Activated naive CD4-positive, alpha-beta T cell treated with anti-CD3 and anti-CD28 coated beads for 36 hours (primary cell): ENCODE results near the gene ADA. TPM values are rescaled to one million over a fixed set of nuclear protein-coding genes. Genes with fewer than 3 reads are reported as not detected.
"Not testable (repeated sequence)": the region's sequence is repeated elsewhere in the genome, so short reads cannot be mapped to it uniquely, and the experiment has no call there.

Experiments used
- CTCF ChIA-PET: fragments of 350-600 bp; sonication (Branson Sonifier 250); formaldehyde crosslinking; loops from one replicate; lab custom pipeline; 2021; ENCODE audit warnings: antibody characterized with exemption; lab: Charles Lee
- DNase-seq: peaks from one replicate; pipeline ENCODE4 v3.0.0-alpha.2; 2020
- H3K27ac Mint-ChIP-seq: one replicate; pipeline ENCODE4 v1.8.0; 2021; ENCODE audit warnings: mild to moderate bottlenecking, mixed read lengths
- H3K27me3 Mint-ChIP-seq: one replicate; pipeline ENCODE4 v1.8.0; 2021; ENCODE audit warnings: low read depth, mixed read lengths
- H3K36me3 Mint-ChIP-seq: one replicate; pipeline ENCODE4 v1.8.0; 2021; ENCODE audit warnings: low read depth, mixed read lengths
- H3K4me1 Mint-ChIP-seq: one replicate; pipeline ENCODE4 v1.8.0; 2021; ENCODE audit warnings: low read depth, mixed read lengths
- H3K4me3 Mint-ChIP-seq: one replicate; pipeline ENCODE4 v1.8.0; 2021; ENCODE audit warnings: mild to moderate bottlenecking, moderate library complexity, mixed read lengths
- H3K9me3 Mint-ChIP-seq: one replicate; pipeline ENCODE4 v1.8.0; 2021; ENCODE audit warnings: mixed read lengths
- intact Hi-C: fragments of 100-400 bp; cut with micrococcal nuclease; formaldehyde crosslinking; loops from one replicate; pipeline ENCODE4 v1.15.1; 2023
- total RNA-seq, 2 experiments: library from RNA; stranded (reverse); gene quantifications; one replicate each; pipeline ENCODE4 v1.2.3, GENCODE V29; 2021

Gene ADA
- total RNA-seq, 2 experiments from 2014 or later: 54.6 to 54.9 TPM

DNA sequence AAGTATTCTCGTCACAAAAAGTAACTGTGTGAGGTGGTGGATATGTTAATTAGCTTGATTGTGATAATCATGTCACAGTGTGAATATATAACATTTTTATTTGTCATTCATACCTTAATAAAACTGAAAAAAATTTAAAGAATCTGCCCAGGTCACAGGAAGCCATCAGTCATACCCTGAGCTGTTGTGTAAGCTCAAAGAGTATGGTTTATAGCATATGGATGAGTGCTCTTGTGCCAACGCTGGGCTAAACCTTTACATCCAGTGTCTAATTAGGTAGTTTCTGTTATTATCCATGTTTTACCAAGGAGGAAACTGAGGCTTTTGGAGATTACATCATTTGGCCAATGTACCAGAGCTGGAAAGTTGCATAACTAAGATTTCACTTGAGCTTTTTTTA is 57.7 kb downstream of the ADA start:
- H3K27me3 Mint-ChIP-seq: no peaks in the 10 kb centered on the region
- no peaks in the 10 kb centered on the region for H3K36me3 Mint-ChIP-seq
- peaks cover 10% of the 10 kb centered on the region for H3K4me1 Mint-ChIP-seq
- H3K9me3 Mint-ChIP-seq: no peaks in the 10 kb centered on the region
- intact Hi-C loops: no loop called here
- H3K4me3 Mint-ChIP-seq: no peak overlapping the region
- H3K27ac Mint-ChIP-seq: no peak overlapping the region
- DNase-seq: no peak
- CTCF ChIA-PET: interaction anchor here (0.6 to 1.6 kb wide), 4 partner anchors 16 to 375 kb away, joined by 3 to 5 read pairs (median 4); no protein-coding TSS in a partner anchor

DNA sequence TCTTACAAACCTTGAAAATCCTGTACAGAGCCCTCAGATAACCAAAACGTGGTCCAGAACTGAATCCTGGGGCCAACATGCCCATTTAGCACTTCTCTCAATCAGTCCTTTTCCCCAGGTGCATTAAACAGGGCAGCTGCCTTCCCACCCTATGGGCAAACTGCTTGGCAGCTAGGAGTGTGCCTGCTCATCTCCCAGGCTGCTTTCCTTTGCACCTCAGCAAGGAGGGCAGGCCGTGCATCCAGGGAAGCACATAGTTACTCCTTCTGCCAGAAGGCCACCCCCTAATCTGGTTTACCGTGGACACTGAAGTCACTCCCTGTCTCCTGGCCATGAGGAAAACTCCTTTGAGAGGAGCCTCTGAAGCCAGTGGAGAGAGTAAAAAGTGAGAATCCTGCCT is 59.1 kb downstream of the ADA start:
- CTCF ChIA-PET: interaction anchor here (0.6 kb wide), 1 partner anchor 17 kb away, joined by 3 read pairs; no protein-coding TSS in a partner anchor

DNA sequence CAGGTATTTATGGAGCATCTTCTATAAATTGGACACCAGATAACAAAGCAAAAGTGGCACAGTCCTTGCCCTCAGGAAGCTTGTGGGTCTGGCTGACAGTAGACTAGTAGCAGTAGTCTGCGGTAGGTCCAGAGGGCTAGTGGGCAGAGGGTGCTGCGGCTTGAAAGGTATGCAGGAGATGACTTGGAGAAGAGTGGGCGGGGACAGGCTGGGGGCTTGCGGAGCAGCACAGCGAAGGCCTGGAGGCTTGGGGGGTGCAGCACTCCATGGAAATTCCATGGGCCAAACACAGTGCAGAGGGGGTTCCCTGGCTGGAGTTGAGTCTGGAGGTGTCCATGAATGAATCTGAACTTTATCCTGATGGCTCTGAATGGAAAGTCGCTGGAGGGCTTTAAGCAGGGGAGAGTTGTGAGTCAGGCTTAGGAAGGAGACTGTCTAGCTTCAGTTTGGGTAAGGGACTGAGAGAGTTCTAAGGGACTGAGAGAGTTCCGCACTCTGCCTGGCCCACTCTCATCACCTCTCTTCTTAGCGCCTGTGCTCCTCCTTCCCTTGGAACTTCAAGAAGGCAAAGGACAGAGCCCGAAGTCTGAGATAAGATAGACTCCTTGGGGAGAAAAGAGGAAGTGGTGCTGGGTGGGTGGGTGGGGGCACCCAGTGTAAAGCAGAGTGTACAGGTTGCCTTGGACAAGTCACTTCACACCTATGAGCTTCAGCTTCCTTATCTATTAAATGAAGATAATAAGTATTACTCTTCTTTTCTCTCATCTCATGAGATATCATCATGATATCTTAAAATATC is 60.3 kb downstream of the ADA start:
- DNase-seq: no peak
- no peaks in the 10 kb centered on the region for H3K9me3 Mint-ChIP-seq
- CTCF ChIA-PET: interaction anchor here (0.5 to 1.1 kb wide), 2 partner anchors 19 to 34 kb away, joined by 3 read pairs; no protein-coding TSS in a partner anchor
- no peaks in the 10 kb centered on the region for H3K36me3 Mint-ChIP-seq
- no peaks in the 10 kb centered on the region for H3K4me1 Mint-ChIP-seq
- intact Hi-C loops: no loop called here
- H3K27me3 Mint-ChIP-seq: no peaks in the 10 kb centered on the region
- H3K27ac Mint-ChIP-seq: no peak overlapping the region
- H3K4me3 Mint-ChIP-seq: no peak overlapping the region

More for the DNA sequence above, 59.1 kb downstream of the ADA start:
- Mint-ChIP-seq H3K9me3 (no peaks in the 10 kb centered on the region), H3K27ac (no peak overlapping the region), H3K4me1 (no peaks in the 10 kb centered on the region), H3K4me3 (no peak overlapping the region), H3K36me3 (no peaks in the 10 kb centered on the region), H3K27me3 (no peaks in the 10 kb centered on the region)
- no peak for DNase-seq
- intact Hi-C loops: no loop called here

DNA sequence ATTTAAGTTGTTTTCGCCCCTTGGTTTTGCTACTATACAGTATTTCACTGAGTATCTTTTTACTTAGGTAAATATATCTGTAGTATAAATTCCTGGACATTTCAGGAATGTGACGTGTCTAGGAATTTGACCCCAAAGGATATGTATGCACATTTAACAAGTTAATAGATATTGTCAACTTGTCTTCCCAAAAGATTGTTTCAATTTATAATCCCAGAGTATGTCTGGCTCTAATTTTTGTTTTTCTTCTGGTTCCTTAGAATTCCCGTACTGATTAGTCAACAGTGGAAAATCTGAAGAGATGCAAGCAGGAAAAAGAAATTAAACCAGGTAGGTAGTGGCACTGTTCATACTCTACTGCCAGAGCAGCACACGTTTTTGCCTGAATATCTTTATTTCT is 62.0 kb downstream of the ADA start:
- intact Hi-C loops: no loop called here
- H3K4me1 Mint-ChIP-seq: no peaks in the 10 kb centered on the region
- CTCF ChIA-PET: interaction anchor here (1.1 kb wide), 1 partner anchor 19 kb away, joined by 3 read pairs; no protein-coding TSS in a partner anchor
- H3K27ac Mint-ChIP-seq: no peak overlapping the region
- H3K27me3 Mint-ChIP-seq: no peaks in the 10 kb centered on the region
- no peak overlapping the region for H3K4me3 Mint-ChIP-seq
- H3K9me3 Mint-ChIP-seq: no peaks in the 10 kb centered on the region
- H3K36me3 Mint-ChIP-seq: no peaks in the 10 kb centered on the region
- DNase-seq: no peak

DNA sequence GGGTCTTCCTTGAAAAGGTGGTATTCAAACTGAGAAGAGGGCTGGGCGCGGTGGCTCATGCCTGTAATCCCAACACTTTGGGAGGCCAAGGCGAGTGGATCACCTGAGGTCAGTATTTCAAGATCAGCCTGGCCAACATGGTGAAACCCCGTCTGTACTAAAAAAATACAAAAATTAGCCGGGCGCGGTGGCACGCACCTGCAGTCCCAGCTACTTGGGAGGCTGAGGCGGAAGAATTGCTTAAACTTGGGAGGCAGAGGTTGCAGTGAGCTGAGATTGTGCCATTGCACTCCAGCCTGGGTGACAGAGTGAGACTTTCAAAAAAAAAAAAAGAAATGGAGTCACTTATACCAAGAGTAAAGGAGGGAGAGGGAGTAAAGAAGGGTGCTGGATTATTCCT is 63.2 kb downstream of the ADA start:
- H3K4me1 Mint-ChIP-seq, H3K9me3 Mint-ChIP-seq, H3K36me3 Mint-ChIP-seq, H3K4me3 Mint-ChIP-seq, DNase-seq, H3K27me3 Mint-ChIP-seq, intact Hi-C loops, H3K27ac Mint-ChIP-seq: not testable (repeated sequence)
- CTCF ChIA-PET: interaction anchor here (0.7 kb wide), 1 partner anchor 53 kb away, joined by 5 read pairs; no protein-coding TSS in a partner anchor

DNA sequence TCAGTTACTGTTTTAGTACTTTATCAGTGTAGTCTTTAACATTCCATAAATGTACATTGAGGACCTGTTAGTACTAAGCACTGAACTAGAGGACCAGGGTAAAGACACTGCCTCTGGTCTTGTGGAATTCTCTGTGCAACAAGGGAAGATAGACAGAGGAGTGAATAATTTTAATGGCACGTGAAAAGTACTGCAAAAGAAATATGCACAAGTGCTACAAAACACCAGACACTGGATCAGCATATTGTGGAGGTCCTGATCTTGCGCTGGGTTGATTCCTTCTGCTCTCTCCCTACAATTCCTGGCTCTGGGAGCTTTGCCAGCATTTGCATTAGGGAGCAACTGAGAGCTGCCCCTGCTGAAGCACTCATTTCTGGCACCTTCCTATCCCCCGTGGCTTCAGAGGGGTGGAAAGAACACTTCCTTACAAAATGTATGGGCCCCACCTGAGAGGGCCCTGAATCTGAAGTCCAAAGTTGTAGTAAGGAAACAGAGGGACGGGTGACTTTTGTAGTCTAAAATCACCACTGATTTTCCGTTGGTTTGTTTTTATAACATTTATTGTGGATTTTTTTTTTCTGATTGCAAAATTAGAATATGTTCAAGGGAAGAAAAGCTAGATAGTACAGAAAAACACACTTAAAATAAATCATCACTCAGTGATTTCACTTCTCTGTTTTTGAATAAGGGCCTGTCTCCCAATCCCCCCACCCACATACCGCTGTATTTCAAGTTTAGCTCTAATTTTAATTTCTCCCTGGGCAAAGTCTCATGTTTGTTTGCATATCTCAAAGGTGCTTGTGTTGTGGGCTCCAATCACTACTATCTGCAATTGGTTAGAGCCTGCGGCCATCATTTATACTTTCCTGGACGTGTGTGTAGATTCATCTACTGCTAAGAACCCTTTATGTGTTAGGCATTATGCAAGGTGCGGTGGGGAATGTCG is 64.2 kb downstream of the ADA start:
- Mint-ChIP-seq H3K4me1 (no peaks in the 10 kb centered on the region), H3K27ac (no peak overlapping the region), H3K27me3 (no peaks in the 10 kb centered on the region), H3K4me3 (no peak overlapping the region), H3K36me3 (no peaks in the 10 kb centered on the region), H3K9me3 (no peaks in the 10 kb centered on the region)
- no peak for DNase-seq
- CTCF ChIA-PET: interaction anchor here (1.1 kb wide), 1 partner anchor 277 kb away, joined by 3 read pairs; the partner anchor contains the start of gene FITM2
- intact Hi-C loops: no loop called here

DNA sequence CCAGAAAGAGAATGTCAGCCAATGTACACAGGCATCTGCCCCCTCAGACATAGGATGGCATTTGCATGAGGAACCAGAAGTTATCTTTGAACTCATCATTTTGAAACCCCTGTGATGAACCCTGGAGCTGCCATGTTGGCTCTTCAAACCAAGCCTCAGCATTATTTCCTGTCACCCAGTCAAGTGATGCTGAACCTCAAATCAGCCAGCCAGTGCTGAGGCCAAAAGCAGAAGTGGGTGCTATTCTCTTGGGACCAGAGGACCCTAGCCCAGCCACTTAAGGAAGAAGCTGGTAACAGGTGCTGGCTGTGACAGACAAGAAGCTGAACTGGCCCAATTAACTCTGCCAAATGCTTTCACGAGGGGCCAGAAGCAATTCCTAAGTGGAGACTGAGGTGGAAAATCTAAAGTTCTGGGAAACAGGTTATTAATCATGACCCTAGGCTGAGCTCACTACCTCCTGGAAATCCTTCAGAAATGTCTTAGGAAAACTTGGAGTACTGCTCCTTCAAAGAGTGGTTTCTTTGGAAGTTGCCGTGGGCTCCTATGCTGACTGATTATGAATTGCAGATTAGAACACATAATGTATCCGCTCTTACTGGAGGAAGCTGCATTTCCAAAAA is 65.1 kb downstream of the ADA start:
- no peak overlapping the region for H3K27ac Mint-ChIP-seq
- H3K4me1 Mint-ChIP-seq: no peaks in the 10 kb centered on the region
- no peaks in the 10 kb centered on the region for H3K9me3 Mint-ChIP-seq
- peak; percentile 34 for DNase-seq
- no peaks in the 10 kb centered on the region for H3K36me3 Mint-ChIP-seq
- H3K4me3 Mint-ChIP-seq: no peak overlapping the region
- intact Hi-C loops: no loop called here
- CTCF ChIA-PET: interaction anchor here (0.8 to 1.1 kb wide), 2 partner anchors 12 to 276 kb away, joined by 3 read pairs; partner anchors contain the start of gene FITM2
- no peaks in the 10 kb centered on the region for H3K27me3 Mint-ChIP-seq

DNA sequence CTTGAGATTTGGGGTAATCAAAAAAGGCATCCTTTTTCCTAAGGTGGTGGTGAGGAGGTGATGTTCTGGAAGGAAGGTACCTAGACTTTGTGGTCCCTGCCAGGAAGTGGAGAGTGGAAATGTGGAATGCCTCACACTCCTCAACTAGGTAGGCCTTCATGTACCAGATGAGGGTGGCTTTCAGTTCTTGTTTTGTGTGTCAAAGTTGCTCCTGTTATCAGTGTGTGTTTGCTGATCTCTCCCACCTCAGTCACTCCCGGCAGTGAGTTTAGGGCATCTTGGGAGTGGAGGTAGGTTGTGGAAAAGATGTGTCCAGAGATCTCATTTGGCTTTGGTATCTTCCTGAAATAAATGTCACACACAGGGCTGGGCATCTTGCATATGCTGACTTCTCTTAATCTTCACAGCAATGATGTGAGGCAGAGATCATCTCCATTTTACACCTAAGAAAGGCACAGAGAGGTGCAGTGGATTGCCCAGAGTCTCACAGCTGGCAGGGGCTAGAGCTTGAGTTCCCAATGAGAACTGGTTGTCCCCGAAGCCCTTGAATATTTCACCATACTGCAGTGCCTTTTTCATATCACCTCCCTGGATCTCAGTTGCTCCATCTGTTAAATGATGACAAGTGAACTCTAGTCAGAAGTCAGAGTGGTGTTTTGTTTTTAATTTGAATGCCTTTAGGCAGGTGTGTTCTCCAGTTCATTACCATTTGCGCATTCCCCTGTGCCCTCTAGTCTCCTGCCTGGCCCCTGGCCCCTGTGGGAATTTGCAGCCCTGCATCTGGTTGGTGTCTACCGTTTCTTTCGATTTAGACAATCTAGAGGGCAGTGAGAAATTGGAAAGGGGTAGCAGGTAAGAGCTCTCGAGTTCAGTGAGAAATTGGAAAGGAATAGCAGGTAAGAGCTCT is 66.2 kb downstream of the ADA start:
- H3K36me3 Mint-ChIP-seq: no peaks in the 10 kb centered on the region
- intact Hi-C loops: no loop called here
- no peaks in the 10 kb centered on the region for H3K27me3 Mint-ChIP-seq
- H3K9me3 Mint-ChIP-seq: no peaks in the 10 kb centered on the region
- CTCF ChIA-PET: interaction anchor here (0.7 to 1.2 kb wide), 2 partner anchors 24 to 201 kb away, joined by 3 to 4 read pairs; no protein-coding TSS in a partner anchor
- no peak for DNase-seq
- H3K4me3 Mint-ChIP-seq: no peak overlapping the region
- H3K27ac Mint-ChIP-seq: no peak overlapping the region
- no peaks in the 10 kb centered on the region for H3K4me1 Mint-ChIP-seq

DNA sequence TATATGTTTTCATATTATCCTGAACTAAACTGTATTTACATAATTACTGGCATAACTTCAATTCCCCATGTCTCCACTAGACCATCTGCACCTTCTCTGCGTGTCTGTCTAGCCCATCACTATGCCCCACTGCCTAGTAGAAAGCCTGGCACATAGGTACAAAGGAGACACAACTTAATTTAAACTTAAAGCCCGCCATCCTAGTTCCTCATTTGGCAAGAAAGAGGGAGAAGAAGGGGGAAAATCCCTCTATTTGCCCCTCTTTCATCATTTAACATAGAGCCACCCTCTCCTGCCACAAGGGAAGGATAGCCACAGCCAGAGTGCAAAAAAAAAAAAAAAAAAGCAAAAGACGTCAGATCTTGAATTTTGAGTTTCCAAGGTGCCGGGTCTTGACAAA is 67.3 kb downstream of the ADA start:
- Mint-ChIP-seq H3K4me3 (no peak overlapping the region), H3K27ac (no peak overlapping the region), H3K27me3 (no peaks in the 10 kb centered on the region), H3K4me1 (no peaks in the 10 kb centered on the region), H3K36me3 (no peaks in the 10 kb centered on the region), H3K9me3 (no peaks in the 10 kb centered on the region)
- intact Hi-C loops: no loop called here
- DNase-seq: no peak
- CTCF ChIA-PET: no interaction called here

DNA sequence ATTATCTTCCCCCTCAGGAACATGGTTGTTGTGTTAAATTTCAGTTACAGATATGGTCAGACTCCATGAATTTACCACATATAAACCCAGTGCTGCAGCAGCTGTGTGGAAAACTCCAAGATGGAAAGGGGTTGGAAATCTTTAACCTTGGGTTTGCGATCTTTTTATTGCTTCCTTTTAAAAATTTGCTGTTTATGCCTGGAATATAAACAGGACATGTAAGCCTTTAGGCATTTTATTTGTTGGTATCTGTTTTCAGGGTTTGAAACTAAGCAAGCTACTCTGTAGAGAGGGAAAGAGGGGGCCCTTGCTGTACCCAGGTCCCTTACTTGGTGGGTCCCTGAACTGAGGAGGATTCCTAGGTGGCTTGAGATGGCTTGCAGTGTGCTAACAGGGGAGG is 68.3 kb downstream of the ADA start:
- no peak overlapping the region for H3K4me3 Mint-ChIP-seq
- CTCF ChIA-PET: interaction anchor here (0.6 to 1.2 kb wide), 3 partner anchors 15 to 60 kb away, joined by 3 to 4 read pairs (median 4); no protein-coding TSS in a partner anchor
- H3K4me1 Mint-ChIP-seq: no peaks in the 10 kb centered on the region
- intact Hi-C loops: no loop called here
- DNase-seq: no peak
- H3K27ac Mint-ChIP-seq: no peak overlapping the region
- H3K27me3 Mint-ChIP-seq: no peaks in the 10 kb centered on the region
- H3K36me3 Mint-ChIP-seq: no peaks in the 10 kb centered on the region
- no peaks in the 10 kb centered on the region for H3K9me3 Mint-ChIP-seq
